ENCODE results near the gene MDN1. TPM values are rescaled to one million over a fixed set of nuclear protein-coding genes. Genes with fewer than 3 reads are reported as not detected.

Gene MDN1
- total and polyA plus RNA-seq, 2 of the 8 experiments (the other 6 are each of a cell fraction or from before 2014, with no cell fraction given): 53.5 to 179 TPM

DNA sequence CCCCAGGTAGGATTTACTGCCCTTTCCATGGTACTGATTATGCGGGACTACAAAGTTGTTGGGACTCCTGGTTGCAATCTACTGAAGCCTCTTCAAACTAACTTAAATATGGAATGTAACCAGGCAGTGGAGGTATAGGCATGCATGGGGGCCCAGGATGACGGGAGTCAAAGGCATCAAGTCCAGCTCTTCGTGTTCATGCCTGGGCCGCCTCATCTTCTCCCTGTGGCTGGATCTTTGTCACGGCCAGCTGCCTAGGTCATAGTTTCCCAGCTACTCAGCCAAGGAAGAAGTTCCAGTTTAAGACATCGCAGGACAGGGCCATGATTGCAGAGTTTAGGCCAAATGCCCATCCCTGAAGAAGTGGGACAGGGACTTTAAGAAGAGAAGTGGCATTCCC, 201.6 kb downstream of the MDN1 start:
- Histone ChIP-seq H4K8ac (ENCODE audit: extremely low read depth, insufficient read depth, low read length) (no peak overlapping the region), H4K5ac (ENCODE audit: insufficient read length, low read depth, low read length) (no peak overlapping the region), H2AFZ (ENCODE audit: low read length) (no peak overlapping the region), H3K36me3 (ENCODE audit: control insufficient read depth in 2 of 4, insufficient read depth in 4 of 4, low read length in 3 of 4) (no peaks in the 10 kb centered on the region), H3K4me2 (ENCODE audit: insufficient read depth in 1 of 2, low read depth in 2 of 2, low read length in 2 of 2) (no peak overlapping the region), H3K4ac (replicated peaks; ENCODE audit: insufficient read length, low read depth, low read length) (no peak overlapping the region), H3K56ac (replicated peaks; ENCODE audit: insufficient read length, low read depth, low read length) (no peak overlapping the region), H2BK5ac (ENCODE audit: low read depth, low read length) (no peak overlapping the region), H3K23ac (ENCODE audit: insufficient read length) (no peak overlapping the region), H3K4me3 (ENCODE audit: extremely low read depth in 1 of 4, insufficient read depth in 2 of 4, low read depth in 3 of 4, low read length in 4 of 4) (no peak overlapping the region), H2BK20ac (ENCODE audit: low read length) (no peak overlapping the region), H2BK12ac (ENCODE audit: low read depth, low read length) (no peak overlapping the region), H3K4me1 (replicated peaks in 1 of 4; ENCODE audit: control insufficient read depth in 3 of 4, insufficient read depth in 4 of 4, low read length in 3 of 4) (no peaks in the 10 kb centered on the region), H3K27me3 (replicated peaks in 1 of 4; ENCODE audit: control insufficient read depth in 3 of 4, extremely low read depth in 1 of 4, insufficient read depth in 3 of 4, low read length in 3 of 4) (no peaks in the 10 kb centered on the region), H3K14ac (ENCODE audit: insufficient read length) (no peak overlapping the region), H2BK120ac (replicated peaks; ENCODE audit: low read depth, low read length) (no peak overlapping the region), H4K20me1 (replicated peaks in 1 of 2; ENCODE audit: control insufficient read depth in 1 of 2, insufficient read depth in 2 of 2, low read length in 2 of 2) (no peaks in the 10 kb centered on the region), H3K9ac (replicated peaks in 1 of 4; ENCODE audit: extremely low read depth in 1 of 4, low read depth in 3 of 4, low read length in 3 of 4) (no peak overlapping the region), H3K18ac (ENCODE audit: extremely low read depth, low read length) (no peak overlapping the region), H3K23me2 (ENCODE audit: low read depth, low read length) (no peaks in the 10 kb centered on the region), H2BK15ac (ENCODE audit: low read length) (no peak overlapping the region), H2AK5ac (ENCODE audit: low read depth, low read length) (no peak overlapping the region), H3K27ac (ENCODE audit: low read depth, low read length) (no peak overlapping the region), H4K91ac (replicated peaks; ENCODE audit: insufficient read length, low read length) (no peak overlapping the region), H3K9me3 (ENCODE audit: insufficient read depth in 2 of 2, low read depth in 1 of 2, low read length in 1 of 2) (no peaks in the 10 kb centered on the region), H3K79me2 (ENCODE audit: control insufficient read depth in 1 of 2, insufficient read depth in 2 of 2, low read length in 2 of 2) (no peaks in the 10 kb centered on the region), H3K79me1 (ENCODE audit: low read depth, low read length) (no peaks in the 10 kb centered on the region)
- FAIRE-seq (no peak), DNase-seq (ENCODE audit: low read depth in 1 of 2, low spot score in 2 of 2) (peak in 1 of 2 experiments; percentile 37)
- POLR2A ChIA-PET (ENCODE audit: partially characterized antibody): no interaction called here
- CTCF ChIA-PET (ENCODE audit: partially characterized antibody): interaction anchor here (0.9 to 11.0 kb wide), 4 partner anchors 8 to 246 kb away, joined by 3 to 183 read pairs (median 21); partner anchors contain the start of gene ANKRD6
- no peak for TF ChIP-seq CREB1 (IDR thresholded peaks at IDR 0.05)
- TF ChIP-seq RBBP5 (IDR thresholded peaks at IDR 0.05; ENCODE audit: borderline replicate concordance, low read depth, low read length): no peak
- no peak for TF ChIP-seq SP2 (IDR thresholded peaks at IDR 0.05; ENCODE audit: low read length)
- TF ChIP-seq CBX8 (IDR thresholded peaks at IDR 0.05; ENCODE audit: borderline replicate concordance, low read depth, low read length): no peak
- TF ChIP-seq PHF8 (conservative IDR thresholded peaks at IDR 0.05; ENCODE audit: low read depth, low read length): no peak
- no peak for TF ChIP-seq BCL11A (IDR thresholded peaks at IDR 0.05; ENCODE audit: low read depth in 2 of 2, low read length in 2 of 2)
- TF ChIP-seq JUN (IDR thresholded peaks at IDR 0.05; ENCODE audit: low read depth, low read length): no peak
- no peak for TF ChIP-seq RFX5 (IDR thresholded peaks at IDR 0.05; ENCODE audit: borderline replicate concordance, low read depth, low read length)
- TF ChIP-seq SAP30 (IDR thresholded peaks at IDR 0.05; ENCODE audit: insufficient read depth, insufficient replicate concordance, low read length): no peak
- TF ChIP-seq CBX5 (IDR thresholded peaks at IDR 0.05; ENCODE audit: low read depth, low read length): no peak
- 93% methylated on average over 6 of the region's 6 CpGs; no CpG with 5 or more reads in 1 of the 2 experiments for WGBS, 2 experiments (ENCODE audit: extremely low coverage in 1 of 2, insufficient coverage in 1 of 2, insufficient read length in 1 of 2, insufficient replicate concordance in 2 of 2, low coverage in 1 of 2, low lambda C conversion rate in 2 of 2, missing lambda C conversion rate in 1 of 2)
